DOHH2 (cell line): ENCODE data around the gene NID1.

Source experiments
- EZH2phosphoT487 ChIP-seq: fragments of 200-600 bp; sonication (generic); IDR thresholded peaks from 2 replicates; pipeline ENCODE4 v1.6.1; 2017; ENCODE audit warnings: borderline replicate concordance, mild to moderate bottlenecking, antibody characterized with exemption, low read length, moderate library complexity, mixed read lengths
- TF ChIP-seq, protein P1 (sequence below): fragments of 200-600 bp; sonication (generic); IDR thresholded peaks from one replicate; pipeline ENCODE4 v1.5.1; 2014; ENCODE audit warnings: antibody characterized with exemption, mild to moderate bottlenecking, low read depth, low read length; ENCODE audit not compliant: poor library complexity, severe bottlenecking

DNA sequence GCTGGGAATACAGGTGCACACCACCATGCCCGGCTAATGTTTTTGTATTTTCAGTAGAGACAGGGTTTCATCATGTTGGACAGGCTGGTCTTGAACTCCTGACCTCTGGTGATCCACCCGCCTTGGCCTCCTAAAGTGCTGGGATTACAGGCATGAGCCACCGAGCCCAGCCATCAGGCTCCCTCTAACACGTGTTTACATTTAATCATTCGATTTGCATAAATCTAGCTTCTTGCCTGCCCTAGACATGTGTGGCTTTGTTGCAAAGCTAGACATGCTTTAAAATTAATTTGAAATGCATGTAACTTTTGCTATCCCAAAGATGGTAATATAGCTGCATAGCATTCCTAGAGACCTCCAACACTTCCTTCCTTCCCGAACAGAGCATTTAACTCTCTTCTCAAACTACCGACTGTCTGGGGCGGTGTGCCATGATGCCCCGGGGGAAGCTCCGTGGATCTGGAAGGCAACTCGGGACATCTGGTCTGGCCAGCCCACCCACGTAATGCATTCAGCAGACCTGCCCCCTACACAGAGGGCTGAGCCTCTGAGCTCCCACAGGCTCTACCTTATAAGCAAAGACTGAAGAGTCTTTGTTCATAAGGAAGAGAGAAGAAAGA lies 34.6 kb upstream of the NID1 start:
- TF ChIP-seq, protein P1, sequence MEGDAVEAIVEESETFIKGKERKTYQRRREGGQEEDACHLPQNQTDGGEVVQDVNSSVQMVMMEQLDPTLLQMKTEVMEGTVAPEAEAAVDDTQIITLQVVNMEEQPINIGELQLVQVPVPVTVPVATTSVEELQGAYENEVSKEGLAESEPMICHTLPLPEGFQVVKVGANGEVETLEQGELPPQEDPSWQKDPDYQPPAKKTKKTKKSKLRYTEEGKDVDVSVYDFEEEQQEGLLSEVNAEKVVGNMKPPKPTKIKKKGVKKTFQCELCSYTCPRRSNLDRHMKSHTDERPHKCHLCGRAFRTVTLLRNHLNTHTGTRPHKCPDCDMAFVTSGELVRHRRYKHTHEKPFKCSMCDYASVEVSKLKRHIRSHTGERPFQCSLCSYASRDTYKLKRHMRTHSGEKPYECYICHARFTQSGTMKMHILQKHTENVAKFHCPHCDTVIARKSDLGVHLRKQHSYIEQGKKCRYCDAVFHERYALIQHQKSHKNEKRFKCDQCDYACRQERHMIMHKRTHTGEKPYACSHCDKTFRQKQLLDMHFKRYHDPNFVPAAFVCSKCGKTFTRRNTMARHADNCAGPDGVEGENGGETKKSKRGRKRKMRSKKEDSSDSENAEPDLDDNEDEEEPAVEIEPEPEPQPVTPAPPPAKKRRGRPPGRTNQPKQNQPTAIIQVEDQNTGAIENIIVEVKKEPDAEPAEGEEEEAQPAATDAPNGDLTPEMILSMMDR, result no peak
- TF ChIP-seq EZH2phosphoT487, result no peak
